GM23338 (cell line): Measurements from ENCODE around the gene SLC24A1.

Source experiments
- CTCF ChIP-seq, 2 experiments: fragments of 200-600 bp in 1 of 2; sonication (generic) in 1 of 2; conservative IDR thresholded peaks; 2 replicates each; pipeline versions ENCODE4 v1.5.1 to v1.6.1; 2016 to 2017; ENCODE audit warnings: antibody characterized with exemption in 2 of 2, low read depth in 2 of 2, mild to moderate bottlenecking in 2 of 2, moderate library complexity in 1 of 2
- EZH2phosphoT487 ChIP-seq: fragments of 200-600 bp; sonication (generic); IDR thresholded peaks from one replicate; pipeline ENCODE4 v1.8.1; 2018; ENCODE audit warnings: antibody characterized with exemption; ENCODE audit not compliant: unreplicated experiment

GRCh38 chr15:65634356-65634755 lies 12.6 kb downstream of the SLC24A1 start:
- no peak for TF ChIP-seq EZH2phosphoT487
- no peak for TF ChIP-seq CTCF (conservative IDR thresholded peaks at IDR 0.05; ENCODE audit: low read depth in 2 of 2)
